H9 (cell line): ENCODE measurements around the gene ZNRF2. TPM values are rescaled to one million over a fixed set of nuclear protein-coding genes. Genes with fewer than 3 reads are reported as not detected.

Experiments
- DNase-seq: peaks from one replicate; pipeline ENCODE4 v3.0.0-alpha.2; 2017
- H2AFZ ChIP-seq: one replicate; pipeline ENCODE4 v1.6.1; 2013; ENCODE audit warnings: mild to moderate bottlenecking, low read length, control low read depth, moderate library complexity
- H2AK5ac ChIP-seq: 2 replicates; pipeline ENCODE4 v1.6.1; 2013; ENCODE audit warnings: low read length, control low read depth, mixed read lengths; ENCODE audit not compliant: insufficient read length
- H2BK120ac ChIP-seq: one replicate; pipeline ENCODE4 v1.6.1; 2013; ENCODE audit warnings: low read depth, mild to moderate bottlenecking, low read length, control low read depth, inconsistent platforms; ENCODE audit not compliant: poor library complexity, severe bottlenecking
- H2BK12ac ChIP-seq: 2 replicates; pipeline ENCODE4 v1.6.1; 2013; ENCODE audit warnings: low read length, control low read depth, mixed read lengths, low read depth; ENCODE audit not compliant: insufficient read length
- H2BK15ac ChIP-seq: 2 replicates; pipeline ENCODE4 v1.6.1; 2013; ENCODE audit warnings: low read depth, low read length, control low read depth
- H2BK20ac ChIP-seq: one replicate; pipeline ENCODE4 v1.6.1; 2013; ENCODE audit warnings: low read depth, mild to moderate bottlenecking, low read length, control low read depth, inconsistent platforms; ENCODE audit not compliant: poor library complexity, severe bottlenecking
- H2BK5ac ChIP-seq: 2 replicates; pipeline ENCODE4 v1.6.1; 2013; ENCODE audit warnings: low read length, control low read depth, mixed read lengths; ENCODE audit not compliant: insufficient read length
- H3K14ac ChIP-seq: 2 replicates; pipeline ENCODE4 v1.6.1; 2013; ENCODE audit warnings: low read length, control low read depth; ENCODE audit not compliant: insufficient read depth
- H3K18ac ChIP-seq: 2 replicates; pipeline ENCODE4 v1.6.1; 2013; ENCODE audit warnings: low read depth, mild to moderate bottlenecking, mixed read lengths, low read length, control low read depth; ENCODE audit not compliant: insufficient read length
- H3K23ac ChIP-seq: 2 replicates; pipeline ENCODE4 v1.6.1; 2013; ENCODE audit warnings: low read length, control low read depth, mixed read lengths, low read depth; ENCODE audit not compliant: insufficient read length
- H3K23me2 ChIP-seq: 2 replicates; pipeline ENCODE4 v1.6.1; 2013; ENCODE audit warnings: low read depth, mild to moderate bottlenecking, mixed read lengths, low read length, control low read depth; ENCODE audit not compliant: insufficient read length, poor library complexity, severe bottlenecking
- H3K27ac ChIP-seq: 2 replicates; pipeline ENCODE4 v1.5.1; 2013; ENCODE audit warnings: low read length, control low read depth, mixed read lengths, low read depth; ENCODE audit not compliant: insufficient read length
- H3K27me3 ChIP-seq: 2 replicates; pipeline ENCODE4 v1.6.1; 2013; ENCODE audit warnings: low read length, control low read depth, inconsistent platforms; ENCODE audit not compliant: insufficient read depth
- H3K4ac ChIP-seq: 2 replicates; pipeline ENCODE4 v1.6.1; 2013; ENCODE audit warnings: low read depth, mild to moderate bottlenecking, control low read depth, inconsistent platforms, low read length, moderate library complexity
- H3K4me1 ChIP-seq: 2 replicates; pipeline ENCODE4 v1.6.1; 2013; ENCODE audit warnings: low read length, control low read depth, inconsistent platforms; ENCODE audit not compliant: insufficient read depth
- H3K4me2 ChIP-seq: 2 replicates; pipeline ENCODE4 v1.6.1; 2013; ENCODE audit warnings: low read length, control low read depth, mixed read lengths; ENCODE audit not compliant: insufficient read length, insufficient read depth
- H3K56ac ChIP-seq: 2 replicates; pipeline ENCODE4 v1.6.1; 2013; ENCODE audit warnings: low read depth, mild to moderate bottlenecking, mixed read lengths, low read length, control low read depth; ENCODE audit not compliant: insufficient read length
- H3K79me1 ChIP-seq: 2 replicates; pipeline ENCODE4 v1.6.1; 2013; ENCODE audit warnings: low read depth, mild to moderate bottlenecking, moderate library complexity, low read length, control low read depth, inconsistent platforms; ENCODE audit not compliant: insufficient read depth, poor library complexity, severe bottlenecking
- H3K79me2 ChIP-seq: 2 replicates; pipeline ENCODE4 v1.6.1; 2013; ENCODE audit warnings: low read length, control low read depth, inconsistent platforms; ENCODE audit not compliant: insufficient read depth
- H3K9ac ChIP-seq: 2 replicates; pipeline ENCODE4 v1.6.1; 2013; ENCODE audit warnings: low read length, control low read depth, mixed read lengths; ENCODE audit not compliant: insufficient read length; ENCODE audit errors: extremely low read depth
- H3K9me3 ChIP-seq: one replicate; pipeline ENCODE4 v1.6.1; 2013; ENCODE audit warnings: low read depth, low read length, inconsistent platforms; ENCODE audit not compliant: control insufficient read depth
- H3T11ph ChIP-seq: one replicate; pipeline ENCODE4 v1.6.1; 2013; ENCODE audit warnings: mild to moderate bottlenecking, low read length, control low read depth, inconsistent platforms
- H4K20me1 ChIP-seq: one replicate; pipeline ENCODE4 v1.6.1; 2013; ENCODE audit not compliant: control insufficient read depth, insufficient read length, insufficient read depth
- H4K5ac ChIP-seq: 2 replicates; pipeline ENCODE4 v1.6.1; 2013; ENCODE audit warnings: low read depth, mild to moderate bottlenecking, mixed read lengths, low read length, control low read depth; ENCODE audit not compliant: insufficient read length
- H4K8ac ChIP-seq: replicated peaks from 2 replicates; pipeline ENCODE4 v1.6.1; 2013; ENCODE audit warnings: low read length, control low read depth, mixed read lengths, low read depth; ENCODE audit not compliant: insufficient read length
- H4K91ac ChIP-seq: 2 replicates; pipeline ENCODE4 v1.6.1; 2013; ENCODE audit warnings: low read depth, mild to moderate bottlenecking, moderate library complexity, mixed read lengths, low read length, control low read depth; ENCODE audit not compliant: insufficient read length
- H3K27ac Mint-ChIP-seq, 3 experiments: 2 replicates in 2 of 3; 3 replicates in 1 of 3; pipeline ENCODE4 v1.8.0; 2020 to 2021; ENCODE audit warnings: mixed read lengths in 3 of 3, mild to moderate bottlenecking in 1 of 3, moderate library complexity in 1 of 3
- H3K27me3 Mint-ChIP-seq: 2 replicates; pipeline ENCODE4 v1.8.0; 2021; ENCODE audit warnings: low read depth, mild to moderate bottlenecking, moderate library complexity, mixed read lengths
- H3K36me3 Mint-ChIP-seq, 3 experiments: 2 replicates in 2 of 3; 3 replicates in 1 of 3; pipeline ENCODE4 v1.8.0; 2020 to 2021; ENCODE audit warnings: low read depth in 3 of 3, mixed read lengths in 3 of 3; ENCODE audit not compliant: insufficient read depth in 1 of 3
- H3K4me1 Mint-ChIP-seq, 2 experiments: 2 replicates each; pipeline ENCODE4 v1.8.0; 2020; ENCODE audit warnings: mixed read lengths in 2 of 2
- H3K4me3 Mint-ChIP-seq, 2 experiments: 2 replicates in 1 of 2; 3 replicates in 1 of 2; pipeline ENCODE4 v1.8.0; 2020 to 2021; ENCODE audit warnings: mild to moderate bottlenecking in 2 of 2, mixed read lengths in 2 of 2, moderate library complexity in 1 of 2
- H3K9me3 Mint-ChIP-seq, 2 experiments: 2 replicates in 1 of 2; 3 replicates in 1 of 2; pipeline ENCODE4 v1.8.0; 2020; ENCODE audit warnings: mild to moderate bottlenecking in 2 of 2, mixed read lengths in 2 of 2, moderate library complexity in 1 of 2
- WGBS: extraction: QIAGEN DNeasy Blood & Tissue Kit; methylation state at CpG from one replicate; pipeline ENCODE4 v1.1.7; 2013; ENCODE audit warnings: missing lambda C conversion rate, low lambda C conversion rate, mixed read lengths; ENCODE audit not compliant: insufficient read length; ENCODE audit errors: extremely low coverage; 5-methylcytosine and 5-hydroxymethylcytosine counted together
- total RNA-seq: library from RNA; stranded (reverse); gene quantifications from 2 replicates; pipeline ENCODE4 v1.2.1, GENCODE V29; 2021
- TF ChIP-seq, protein P1 (sequence below): fragments of 200-600 bp; sonication (generic); conservative IDR thresholded peaks from 3 replicates; pipeline ENCODE4 v1.8.0; 2021; ENCODE audit warnings: antibody characterized with exemption, mild to moderate bottlenecking

Gene ZNRF2
- total RNA-seq, 1 experiment from 2014 or later = 16.5 TPM

GRCh38 chr7:30281791-30282190 is 2.6 kb upstream of the ZNRF2 start:
- Histone ChIP-seq H3T11ph (no peak overlapping the region), H4K20me1 (no peaks in the 10 kb centered on the region), H2BK20ac (no peak overlapping the region), H2BK120ac (no peak overlapping the region), H4K5ac (no peak overlapping the region), H2AFZ (no peak overlapping the region), H3K9ac (no peak overlapping the region), H2BK5ac (no peak overlapping the region), H4K8ac (no peak overlapping the region), H3K27ac (no peak overlapping the region), H3K23ac (no peak overlapping the region), H3K79me1 (no peaks in the 10 kb centered on the region), H2AK5ac (no peak overlapping the region), H3K9me3 (no peaks in the 10 kb centered on the region), H2BK15ac (no peak overlapping the region), H3K27me3 (no peaks in the 10 kb centered on the region), H3K56ac (no peak overlapping the region), H3K4me1 (no peaks in the 10 kb centered on the region; the same call in 1 of the 2 replicates), H4K91ac (no peak overlapping the region), H3K4ac (no peak overlapping the region), H3K23me2 (peaks cover 3% of the 10 kb centered on the region), H3K79me2 (peaks cover 2% of the 10 kb centered on the region; the same call in 1 of the 2 replicates), H2BK12ac (no peak overlapping the region), H3K18ac (no peak overlapping the region), H3K4me2 (no peak overlapping the region), H3K14ac (no peak overlapping the region)
- H3K36me3 Mint-ChIP-seq = no peaks in the 10 kb centered on the region
- H3K4me1 Mint-ChIP-seq = peaks cover 26 to 30% of the 10 kb centered on the region in 2 experiments
- H3K9me3 Mint-ChIP-seq = no peaks in the 10 kb centered on the region; a peak in 1 of 5 replicates
- TF ChIP-seq, protein P1, sequence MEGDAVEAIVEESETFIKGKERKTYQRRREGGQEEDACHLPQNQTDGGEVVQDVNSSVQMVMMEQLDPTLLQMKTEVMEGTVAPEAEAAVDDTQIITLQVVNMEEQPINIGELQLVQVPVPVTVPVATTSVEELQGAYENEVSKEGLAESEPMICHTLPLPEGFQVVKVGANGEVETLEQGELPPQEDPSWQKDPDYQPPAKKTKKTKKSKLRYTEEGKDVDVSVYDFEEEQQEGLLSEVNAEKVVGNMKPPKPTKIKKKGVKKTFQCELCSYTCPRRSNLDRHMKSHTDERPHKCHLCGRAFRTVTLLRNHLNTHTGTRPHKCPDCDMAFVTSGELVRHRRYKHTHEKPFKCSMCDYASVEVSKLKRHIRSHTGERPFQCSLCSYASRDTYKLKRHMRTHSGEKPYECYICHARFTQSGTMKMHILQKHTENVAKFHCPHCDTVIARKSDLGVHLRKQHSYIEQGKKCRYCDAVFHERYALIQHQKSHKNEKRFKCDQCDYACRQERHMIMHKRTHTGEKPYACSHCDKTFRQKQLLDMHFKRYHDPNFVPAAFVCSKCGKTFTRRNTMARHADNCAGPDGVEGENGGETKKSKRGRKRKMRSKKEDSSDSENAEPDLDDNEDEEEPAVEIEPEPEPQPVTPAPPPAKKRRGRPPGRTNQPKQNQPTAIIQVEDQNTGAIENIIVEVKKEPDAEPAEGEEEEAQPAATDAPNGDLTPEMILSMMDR = no peak
- no peak overlapping the region for H3K27ac Mint-ChIP-seq
- DNase-seq = no peak
- no CpG with 5 or more reads among the region's 2 CpGs for WGBS
- H3K4me3 Mint-ChIP-seq = no peak overlapping the region
- H3K27me3 Mint-ChIP-seq = peaks cover 2% of the 10 kb centered on the region
